Ovary (tissue), 9 donors: ENCODE data around the gene TNNT2. TPM values are rescaled to one million over a fixed set of nuclear protein-coding genes. Genes with fewer than 3 reads are reported as not detected.

ENCODE experiments used
- DNase-seq, 5 donors: peaks; one replicate each; pipeline ENCODE4 v3.0.0-alpha.2; 2019 to 2020
- H3K27ac ChIP-seq, 2 donors: fragments of 200-600 bp; one replicate each; pipeline versions ENCODE4 v1.5.1 to v1.8.0; 2019 to 2022
- H3K27me3 ChIP-seq: fragments of 200-600 bp; one replicate; pipeline ENCODE4 v1.8.0; 2022
- H3K36me3 ChIP-seq: fragments of 200-600 bp; sonication (generic); one replicate; pipeline ENCODE4 v1.5.1; 2019
- H3K4me1 ChIP-seq: one replicate; pipeline ENCODE4 v1.8.1; 2013; ENCODE audit warnings: mild to moderate bottlenecking, moderate library complexity; ENCODE audit not compliant: insufficient read depth
- H3K4me3 ChIP-seq: fragments of 200-600 bp; sonication (generic); one replicate; pipeline ENCODE4 v1.5.1; 2017
- H3K9me3 ChIP-seq, 2 donors: fragments of 200-600 bp in 1 of 2; sonication (generic) in 1 of 2; one replicate each; pipeline versions ENCODE4 v1.5.1 to v1.8.1; 2013 to 2019; ENCODE audit warnings: mild to moderate bottlenecking in 1 of 2, moderate library complexity in 1 of 2
- EP300 ChIP-seq: sonication (generic); formaldehyde crosslinking; IDR thresholded peaks from one replicate; pipeline ENCODE4 v1.6.1; 2017; ENCODE audit warnings: antibody characterized with exemption
- POLR2A ChIP-seq: fragments of 450-650 bp; IDR thresholded peaks from one replicate; pipeline ENCODE4 v1.6.1; 2017; ENCODE audit warnings: antibody characterized with exemption, mild to moderate bottlenecking, moderate library complexity
- WGBS, 3 donors: extraction: QIAGEN DNeasy Blood & Tissue Kit in 1 of 3; methylation state at CpG; one replicate each; pipeline versions ENCODE4 v1.1.5 to v1.1.7; 2013 to 2017; 5-methylcytosine and 5-hydroxymethylcytosine counted together
- intact Hi-C, 4 donors: fragments of 100-400 bp; cut with DNase I; formaldehyde crosslinking; loops; one replicate each; pipeline versions ENCODE4 v1.11.0 to v1.15.1; 2022 to 2023
- polyA plus RNA-seq, 2 donors: library from polyadenylated mRNA; stranded (reverse); fragments of 200-250 nt in 1 of 2; fragments of 350-450 nt in 1 of 2; fragmentation: Illumina TruSeq in 1 of 2; extraction: RNeasy Lipid Tissue Mini Kit (QIAGEN cat#74804) in 1 of 2; gene quantifications; one replicate each; pipeline ENCODE4 v1.2.3, GENCODE V29; 2013 to 2014
- total RNA-seq, 7 donors: library from RNA; depleted of rRNA in 2 of 7; stranded (reverse); fragments of >200 nt in 2 of 7; fragmentation: NEBNext Ultra II Directional in 3 of 7; extraction: Animal tissue kit (Norgen Biotek cat#: 25700) in 3 of 7; gene quantifications; one replicate each; pipeline versions ENCODE4 v1.1.0 to v1.2.4, GENCODE V29; 2016 to 2023
- TF ChIP-seq, protein P1 (sequence below), 3 donors: fragments of 450-650 bp in 2 of 3; fragments of 200-600 bp in 1 of 3; IDR thresholded peaks; one replicate each; pipeline versions ENCODE4 v1.5.1 to v1.8.0; 2016 to 2022; ENCODE audit warnings: antibody characterized with exemption in 3 of 3, mild to moderate bottlenecking in 1 of 3
- donor health status: DM: no; HTN: no; CAD: no; lungs with moderate emphysema.
- donor health status: DM: no; HTN: no; CAD: no.
- donor health status: Bipolar disorder and iron deficiency.
- donor health status: DM: yes; HTN: yes; CAD: no.
- donor health status: DM: no; HTN: no; CAD: no.
- donor health status: DM: yes; HTN: yes; CAD: no.

TNNT2 gene
- total and polyA plus RNA-seq, 9 donors: 0.11 to 2.8 (median 1.1) TPM; not detected in 1

DNA sequence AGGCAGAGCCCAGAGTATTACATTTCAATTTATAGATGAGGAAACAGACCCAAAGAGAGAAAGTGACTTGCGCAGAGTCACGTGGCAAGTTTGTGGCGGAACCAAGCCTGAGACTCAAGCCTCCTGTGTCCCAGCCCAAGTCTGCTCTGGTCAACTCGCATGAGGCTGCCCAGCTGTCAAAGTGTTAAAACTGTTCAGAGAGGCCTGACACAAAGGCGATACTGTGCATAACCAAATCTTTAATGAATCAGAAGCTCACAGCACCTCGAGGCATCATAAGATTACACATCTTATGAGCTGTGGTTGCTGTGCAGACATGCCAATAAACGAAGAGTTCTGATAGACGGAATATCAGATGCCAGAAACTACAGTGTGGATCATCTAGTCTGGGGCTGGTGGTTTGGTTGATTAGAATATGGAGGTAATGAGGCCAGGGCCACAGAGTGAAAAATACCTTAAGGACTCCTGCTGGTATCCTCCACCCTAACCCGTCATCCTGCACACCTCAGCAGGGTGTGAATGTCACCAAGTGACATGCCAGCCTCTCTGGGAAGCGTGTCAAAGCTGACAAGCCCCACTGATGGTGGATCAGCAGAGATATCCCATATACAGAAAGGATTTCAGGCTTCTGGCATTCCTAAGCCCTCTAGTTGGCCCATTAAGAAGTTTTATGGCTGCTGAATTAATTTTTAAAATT lies 42.2 kb downstream of the TNNT2 start:
- H3K36me3 ChIP-seq: no peaks in the 10 kb centered on the region
- no peak for TF ChIP-seq EP300
- TF ChIP-seq, protein P1, sequence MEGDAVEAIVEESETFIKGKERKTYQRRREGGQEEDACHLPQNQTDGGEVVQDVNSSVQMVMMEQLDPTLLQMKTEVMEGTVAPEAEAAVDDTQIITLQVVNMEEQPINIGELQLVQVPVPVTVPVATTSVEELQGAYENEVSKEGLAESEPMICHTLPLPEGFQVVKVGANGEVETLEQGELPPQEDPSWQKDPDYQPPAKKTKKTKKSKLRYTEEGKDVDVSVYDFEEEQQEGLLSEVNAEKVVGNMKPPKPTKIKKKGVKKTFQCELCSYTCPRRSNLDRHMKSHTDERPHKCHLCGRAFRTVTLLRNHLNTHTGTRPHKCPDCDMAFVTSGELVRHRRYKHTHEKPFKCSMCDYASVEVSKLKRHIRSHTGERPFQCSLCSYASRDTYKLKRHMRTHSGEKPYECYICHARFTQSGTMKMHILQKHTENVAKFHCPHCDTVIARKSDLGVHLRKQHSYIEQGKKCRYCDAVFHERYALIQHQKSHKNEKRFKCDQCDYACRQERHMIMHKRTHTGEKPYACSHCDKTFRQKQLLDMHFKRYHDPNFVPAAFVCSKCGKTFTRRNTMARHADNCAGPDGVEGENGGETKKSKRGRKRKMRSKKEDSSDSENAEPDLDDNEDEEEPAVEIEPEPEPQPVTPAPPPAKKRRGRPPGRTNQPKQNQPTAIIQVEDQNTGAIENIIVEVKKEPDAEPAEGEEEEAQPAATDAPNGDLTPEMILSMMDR (IDR thresholded peaks at IDR 0.05): no peak
- TF ChIP-seq POLR2A: no peak
- H3K27me3 ChIP-seq: no peaks in the 10 kb centered on the region
- H3K4me3 ChIP-seq: no peak overlapping the region
- DNase-seq: no peak
- 84% methylated on average over 10 of the region's 10 CpGs for WGBS, 3 donors
- H3K4me1 ChIP-seq: no peaks in the 10 kb centered on the region
- no peaks in the 10 kb centered on the region for H3K9me3 ChIP-seq
- H3K27ac ChIP-seq: no peak overlapping the region
- intact Hi-C loops: no loop called here

- H3K4me3 ChIP-seq: no peak overlapping the region
- H3K27me3 ChIP-seq: no peaks in the 10 kb centered on the region
- WGBS, 3 donors: 55 to 67% (median 56%) methylated on average over 11 of the region's 11 CpGs
- H3K4me1 ChIP-seq: no peaks in the 10 kb centered on the region
- H3K36me3 ChIP-seq: no peaks in the 10 kb centered on the region
- intact Hi-C loops: no loop called here
- H3K27ac ChIP-seq: no peak overlapping the region
- no peak for TF ChIP-seq EP300
- no peak for TF ChIP-seq POLR2A
- TF ChIP-seq, protein P1 (IDR thresholded peaks at IDR 0.05): no peak
- no peaks in the 10 kb centered on the region for H3K9me3 ChIP-seq
- no peak for DNase-seq
Measured at GRCh38 chr1:201334325-201335173, 42.9 kb downstream of the TNNT2 start.

- Histone ChIP-seq H3K36me3 (no peaks in the 10 kb centered on the region), H3K27me3 (no peaks in the 10 kb centered on the region), H3K4me1 (no peaks in the 10 kb centered on the region), H3K27ac (no peak overlapping the region), H3K4me3 (no peak overlapping the region), H3K9me3 (no peaks in the 10 kb centered on the region)
- TF ChIP-seq EP300 (no peak), POLR2A (no peak)
- TF ChIP-seq, protein P1 (IDR thresholded peaks at IDR 0.05): no peak
- no peak for DNase-seq
- 93 to 95% (median 94%) methylated on average over 10 of the region's 10 CpGs for WGBS, 3 donors
- intact Hi-C loops: no loop called here
Measured at GRCh38 chr1:201332616-201333335, 44.7 kb downstream of the TNNT2 start.

DNA sequence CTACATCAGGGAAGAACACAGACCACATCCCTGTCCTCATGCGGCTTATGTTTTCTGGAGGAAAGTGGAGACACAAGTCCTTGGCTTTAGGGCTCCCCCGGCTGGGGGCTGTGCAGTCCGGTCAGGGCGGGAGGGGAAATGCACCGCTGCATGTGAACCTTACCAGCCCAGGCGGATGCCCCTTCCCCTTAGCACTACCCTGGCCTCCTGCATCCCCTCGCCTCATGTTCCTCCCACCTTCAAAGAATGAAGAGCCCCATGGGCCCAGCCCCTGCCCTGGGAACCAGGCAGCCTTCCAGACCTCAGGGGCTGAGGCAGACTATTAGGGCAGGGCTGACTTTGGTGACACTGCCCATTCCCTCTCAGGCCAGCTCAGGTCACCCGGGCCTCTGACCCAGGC lies 45.5 kb downstream of the TNNT2 start:
- Histone ChIP-seq H3K27me3 (no peaks in the 10 kb centered on the region), H3K4me1 (no peaks in the 10 kb centered on the region), H3K36me3 (no peaks in the 10 kb centered on the region), H3K9me3 (no peaks in the 10 kb centered on the region), H3K27ac (no peak overlapping the region), H3K4me3 (no peak overlapping the region)
- intact Hi-C loops: no loop called here
- no peak for TF ChIP-seq POLR2A
- TF ChIP-seq, protein P1 (IDR thresholded peaks at IDR 0.05): no peak
- TF ChIP-seq EP300: no peak
- 92 to 93% (median 92%) methylated on average over 8 of the region's 8 CpGs for WGBS, 3 donors
- no peak for DNase-seq
